HG02885 (cell line): ENCODE data around the gene VPS26A.
"Not testable (repeated sequence)": the region's sequence is repeated elsewhere in the genome, so short reads cannot be mapped to it uniquely, and the experiment has no call there.

ENCODE experiments used
- ATAC-seq: cut with Tn5 transposase; IDR thresholded peaks from one replicate; pipeline ENCODE4 v1.9.1; 2021; ENCODE audit warnings: mild to moderate bottlenecking; ENCODE audit not compliant: unreplicated experiment, poor library complexity

VPS26A gene

GRCh38 chr10:69101451-69102095 lies 22.4 kb upstream of the VPS26A start:
- ATAC-seq: no peak

- ATAC-seq: no peak
Measured at GRCh38 chr10:69102440-69102839, 21.5 kb upstream of the VPS26A start.

DNA sequence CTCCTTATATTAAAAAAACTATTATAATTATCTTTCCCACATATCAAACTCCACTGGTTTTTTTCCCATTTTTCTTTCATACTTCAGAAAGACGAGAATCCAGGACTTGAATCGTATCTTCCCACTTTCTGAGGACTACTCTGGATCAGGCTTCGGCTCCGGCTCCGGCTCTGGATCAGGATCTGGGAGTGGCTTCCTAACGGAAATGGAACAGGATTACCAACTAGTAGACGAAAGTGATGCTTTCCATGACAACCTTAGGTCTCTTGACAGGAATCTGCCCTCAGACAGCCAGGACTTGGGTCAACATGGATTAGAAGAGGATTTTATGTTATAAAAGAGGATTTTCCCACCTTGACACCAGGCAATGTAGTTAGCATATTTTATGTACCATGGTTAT lies 20.2 kb upstream of the VPS26A start:
- ATAC-seq: no peak

DNA sequence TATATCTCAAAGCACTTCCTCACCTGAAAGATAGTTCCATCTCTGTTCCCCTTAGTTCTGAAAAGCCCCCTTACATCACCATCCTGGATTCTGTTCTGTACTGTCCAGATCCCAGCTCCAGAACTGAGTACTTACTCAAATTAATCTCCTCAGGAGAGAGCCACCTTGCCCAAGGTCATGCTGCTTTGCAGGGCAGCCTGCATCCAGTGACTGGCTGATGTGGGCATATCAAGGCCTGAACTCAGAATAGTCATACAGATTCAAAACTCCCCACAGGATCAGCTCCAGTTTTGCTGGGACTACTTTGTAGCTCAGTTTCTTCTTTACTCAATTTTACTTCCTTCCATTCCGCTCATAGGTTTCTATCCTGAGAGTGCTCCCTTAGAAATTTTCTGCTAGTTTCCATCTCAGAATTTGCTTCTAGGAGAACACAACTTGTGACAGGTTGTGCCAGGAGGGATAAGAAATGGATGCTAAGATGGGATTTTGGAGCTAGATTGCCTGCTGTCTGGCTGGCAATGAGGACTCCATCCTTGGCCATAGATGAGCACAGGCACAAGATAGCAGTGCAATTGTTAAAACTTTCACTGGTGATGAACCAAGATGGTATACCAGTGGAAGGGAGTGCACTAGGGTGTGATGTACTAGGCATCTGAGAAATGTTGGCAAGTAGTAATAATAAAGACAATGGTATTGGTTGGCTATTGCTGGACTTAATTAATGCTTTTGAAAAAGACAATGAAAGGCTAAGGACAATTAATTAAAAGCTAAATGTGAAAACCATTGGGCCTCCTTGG lies 18.8 kb upstream of the VPS26A start:
- ATAC-seq: no peak

- ATAC-seq: no peak
Measured at GRCh38 chr10:69107176-69107490, 16.8 kb upstream of the VPS26A start.

- ATAC-seq: no peak
Measured at GRCh38 chr10:69107699-69108098, 16.3 kb upstream of the VPS26A start.

DNA sequence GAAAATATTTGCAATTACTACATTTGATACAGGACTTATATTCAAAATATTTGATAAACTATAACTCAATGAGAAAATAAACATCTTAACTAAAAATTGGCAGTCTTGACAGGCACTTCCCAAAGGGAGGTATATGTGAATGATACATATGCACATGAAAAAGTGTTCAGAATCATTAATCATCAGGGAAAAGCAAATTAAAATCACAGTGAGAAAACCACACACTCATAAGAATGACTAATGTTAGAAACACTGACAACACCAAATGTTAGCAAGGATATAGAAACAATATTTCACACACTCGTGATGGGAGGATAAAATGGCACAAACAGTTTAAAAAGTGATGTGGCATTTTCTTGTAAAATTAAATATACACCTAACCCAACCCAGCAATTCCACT lies 4.1 kb upstream of the VPS26A start:
- no peak for ATAC-seq

- ATAC-seq: peak; percentile 27
Measured at GRCh38 chr10:69123306-69123746, 652 bp upstream of the VPS26A start.

DNA sequence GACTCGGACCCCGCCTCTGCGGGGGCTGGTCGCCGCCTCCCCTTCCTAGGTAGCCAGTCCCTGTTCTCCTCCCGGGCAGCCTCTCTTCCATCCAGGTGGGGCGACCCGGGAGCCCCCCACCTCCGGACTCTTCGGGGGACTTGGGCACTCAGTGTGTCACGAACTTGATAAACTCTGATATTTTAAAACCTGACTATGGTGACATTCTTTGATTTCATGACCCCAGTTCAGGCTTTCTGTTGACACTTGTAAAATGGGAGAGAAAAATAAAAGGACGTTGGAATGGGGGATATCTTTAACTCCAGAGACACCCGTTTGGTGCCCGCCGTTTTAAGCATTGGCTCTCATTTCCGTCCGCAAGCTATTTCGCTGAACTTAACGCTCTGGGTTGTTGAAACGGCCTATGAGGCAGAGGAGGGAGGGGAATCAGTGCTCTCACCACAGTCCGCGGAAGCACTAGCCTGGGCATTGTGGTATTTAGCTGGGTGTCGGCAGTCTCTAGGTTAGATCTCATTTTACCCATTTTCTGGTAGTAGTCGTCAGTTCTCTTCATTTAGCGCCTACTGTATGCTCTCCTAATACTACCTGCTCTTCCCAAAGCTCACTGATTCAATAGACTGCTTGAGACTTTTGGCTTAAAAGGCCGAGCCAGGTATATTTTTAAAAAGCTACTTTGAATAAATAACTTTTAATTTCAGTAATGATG lies 738 bp downstream of the VPS26A start:
- peak; percentile 34 for ATAC-seq

GRCh38 chr10:69125554-69125953 lies 1.6 kb downstream of the VPS26A start:
- no peak for ATAC-seq

DNA sequence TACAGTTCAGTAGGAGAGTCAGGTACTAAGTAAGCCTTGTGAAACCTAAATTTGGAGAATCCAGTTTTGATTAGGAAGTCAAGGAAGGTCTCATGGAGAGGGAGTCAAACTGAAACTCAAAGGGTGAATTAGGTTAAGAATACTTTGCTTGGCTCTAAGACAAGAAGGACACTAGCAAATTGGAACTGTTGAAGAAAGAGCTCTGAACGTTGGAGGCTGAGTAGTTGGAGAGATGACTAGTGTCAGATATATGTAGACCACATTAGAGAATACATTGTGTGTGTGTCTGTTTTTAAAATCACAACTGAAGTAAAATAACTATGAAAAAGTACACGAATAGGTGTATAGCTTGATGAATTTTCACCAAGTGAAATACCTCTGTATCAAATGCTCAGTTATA lies 6.3 kb downstream of the VPS26A start:
- no peak for ATAC-seq

- ATAC-seq: no peak
Measured at GRCh38 chr10:69139961-69140360, 16.0 kb downstream of the VPS26A start.

GRCh38 chr10:69141304-69141703 lies 17.3 kb downstream of the VPS26A start:
- no peak for ATAC-seq

DNA sequence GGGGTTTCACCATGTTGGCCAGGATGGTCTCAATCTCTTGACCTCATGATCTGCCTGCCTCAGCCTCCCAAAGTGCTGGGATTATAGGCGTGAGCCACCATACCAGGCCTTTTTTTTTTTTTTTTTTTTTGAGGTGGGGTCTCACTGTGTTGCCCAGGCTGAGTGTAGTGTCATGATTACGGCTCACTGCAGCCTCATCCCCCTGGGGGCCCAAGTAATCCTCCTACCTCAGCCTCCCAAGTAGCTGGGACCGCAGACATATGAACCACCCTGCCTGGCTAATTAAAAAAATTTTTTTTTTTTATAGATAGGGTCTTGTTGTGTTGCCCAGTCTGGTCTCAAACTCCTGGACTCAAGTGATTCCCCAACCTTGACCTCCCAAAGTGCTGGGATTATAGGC lies 18.1 kb downstream of the VPS26A start:
- ATAC-seq: not testable (repeated sequence)

DNA sequence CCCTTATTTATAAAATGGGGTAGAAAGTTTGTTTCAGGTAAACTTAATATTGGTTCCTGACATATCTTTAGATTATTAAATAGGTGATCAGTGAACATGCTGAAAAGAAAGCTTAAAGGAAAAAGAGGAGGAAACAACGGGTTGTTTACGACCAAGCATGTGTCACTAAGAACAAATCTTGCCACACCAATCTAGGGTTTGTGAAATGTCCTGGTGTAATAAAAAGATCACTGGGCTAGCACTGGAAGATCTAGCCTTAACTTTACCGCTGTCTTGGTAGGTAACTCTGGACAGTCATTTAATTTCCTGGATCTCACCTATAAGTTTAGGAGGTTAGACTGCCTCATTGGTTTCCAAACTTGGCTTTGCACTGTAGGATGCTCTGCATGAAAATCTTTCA lies 19.0 kb downstream of the VPS26A start:
- ATAC-seq: no peak

DNA sequence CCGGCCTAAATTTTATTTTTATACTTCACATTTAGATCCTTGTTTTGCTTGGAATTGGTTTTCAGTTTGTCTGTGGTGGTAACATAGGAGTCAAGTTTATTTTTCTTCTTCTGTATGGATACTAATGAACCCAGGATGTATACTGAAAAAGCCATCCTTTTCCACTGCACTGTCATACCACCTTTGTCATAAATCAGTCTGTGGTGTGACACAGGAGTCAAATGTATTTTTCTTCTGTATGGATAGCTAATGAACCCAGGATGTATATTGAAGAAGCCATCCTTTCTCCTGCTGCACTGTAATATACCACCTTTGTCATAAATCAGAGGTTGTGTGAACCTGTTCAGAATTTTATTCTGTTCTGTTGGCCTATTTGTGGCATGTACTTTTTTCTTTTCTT lies 21.4 kb downstream of the VPS26A start:
- ATAC-seq: no peak

GRCh38 chr10:69145864-69146263 lies 21.9 kb downstream of the VPS26A start:
- ATAC-seq: no peak

- no peak for ATAC-seq
Measured at GRCh38 chr10:69146759-69147158, 22.8 kb downstream of the VPS26A start.

GRCh38 chr10:69151984-69152383 lies 28.0 kb downstream of the VPS26A start:
- no peak for ATAC-seq

- ATAC-seq: no peak
Measured at GRCh38 chr10:69153227-69153626, 29.2 kb downstream of the VPS26A start.

DNA sequence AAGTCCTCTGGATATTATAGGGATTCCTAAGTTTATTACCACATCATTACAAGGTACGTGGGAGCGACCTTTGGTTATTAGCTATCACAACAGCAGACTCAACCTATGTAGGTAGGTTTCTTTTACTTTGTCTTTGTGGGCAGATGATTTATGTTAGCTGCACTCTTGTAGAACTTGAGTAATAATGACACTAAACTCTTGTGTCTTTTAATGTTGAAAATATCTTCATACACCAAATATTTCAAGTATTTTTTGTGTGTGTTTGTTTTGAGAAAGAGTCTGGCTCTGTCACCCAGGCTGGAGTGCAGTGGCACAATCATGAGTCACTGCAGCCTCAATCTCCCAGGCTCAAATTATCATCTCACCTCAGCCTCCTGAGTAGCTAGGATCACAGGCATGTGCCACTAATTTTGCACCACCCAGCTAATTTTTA lies 36.8 kb downstream of the VPS26A start:
- no peak for ATAC-seq
